Measurements from ENCODE around the gene MGAT4B. TPM values are rescaled to one million over a fixed set of nuclear protein-coding genes. Genes with fewer than 3 reads are reported as not detected.

MGAT4B gene
- total RNA-seq, 3 donors from 2014 or later (not counting 1 experiment from before 2014, with no cell fraction given): 143 to 159 (median 144) TPM

DNA sequence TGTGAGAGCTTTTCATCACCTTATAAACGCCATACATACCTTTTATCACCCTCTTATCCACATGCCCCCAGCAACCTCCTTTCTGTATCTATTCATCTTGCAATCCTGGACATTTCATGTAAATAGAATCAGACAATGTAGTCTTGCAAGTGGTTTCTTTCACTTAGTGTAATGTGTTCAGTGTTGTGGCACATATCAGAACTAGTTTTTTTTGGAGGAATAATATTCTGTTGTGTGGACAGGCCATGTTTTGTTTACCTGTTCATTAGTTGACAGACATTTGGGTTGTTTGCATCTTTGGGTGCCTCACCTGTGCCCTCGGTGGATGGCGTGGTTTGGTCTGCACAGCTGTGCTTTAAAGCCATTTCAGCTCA, 15.4 kb upstream of the MGAT4B start:
- Histone ChIP-seq H3K4me3 (ENCODE audit: low read length) (peak overlapping the region; percentile 96), H3K9me3 (ENCODE audit: control insufficient read depth, insufficient read depth, low read length) (no peaks in the 10 kb centered on the region), H3K4me1 (ENCODE audit: control insufficient read depth, insufficient read depth, low read length) (peaks cover 58% of the 10 kb centered on the region), H3K36me3 (ENCODE audit: control insufficient read depth, insufficient read depth, low read length) (peaks cover 36% of the 10 kb centered on the region), H3K27me3 (ENCODE audit: control insufficient read depth, insufficient read depth, low read length) (no peaks in the 10 kb centered on the region), H3K27ac (ENCODE audit: low read length) (peak overlapping the region; percentile 100)
- DNase-seq (no peak), ATAC-seq (no peak)
- peaks cover 43 to 67% of the 10 kb centered on the region in 2 donors for H3K4me1 Mint-ChIP-seq
- H3K36me3 Mint-ChIP-seq: peaks cover 7% of the 10 kb centered on the region
- peak overlapping the region; percentile 97 to 98 for H3K27ac Mint-ChIP-seq
- peak overlapping the region; percentile 96 for H3K4me3 Mint-ChIP-seq
- H3K27me3 Mint-ChIP-seq (ENCODE audit: low read depth in 2 of 2): no peaks in the 10 kb centered on the region
- TF ChIP-seq, protein P1, sequence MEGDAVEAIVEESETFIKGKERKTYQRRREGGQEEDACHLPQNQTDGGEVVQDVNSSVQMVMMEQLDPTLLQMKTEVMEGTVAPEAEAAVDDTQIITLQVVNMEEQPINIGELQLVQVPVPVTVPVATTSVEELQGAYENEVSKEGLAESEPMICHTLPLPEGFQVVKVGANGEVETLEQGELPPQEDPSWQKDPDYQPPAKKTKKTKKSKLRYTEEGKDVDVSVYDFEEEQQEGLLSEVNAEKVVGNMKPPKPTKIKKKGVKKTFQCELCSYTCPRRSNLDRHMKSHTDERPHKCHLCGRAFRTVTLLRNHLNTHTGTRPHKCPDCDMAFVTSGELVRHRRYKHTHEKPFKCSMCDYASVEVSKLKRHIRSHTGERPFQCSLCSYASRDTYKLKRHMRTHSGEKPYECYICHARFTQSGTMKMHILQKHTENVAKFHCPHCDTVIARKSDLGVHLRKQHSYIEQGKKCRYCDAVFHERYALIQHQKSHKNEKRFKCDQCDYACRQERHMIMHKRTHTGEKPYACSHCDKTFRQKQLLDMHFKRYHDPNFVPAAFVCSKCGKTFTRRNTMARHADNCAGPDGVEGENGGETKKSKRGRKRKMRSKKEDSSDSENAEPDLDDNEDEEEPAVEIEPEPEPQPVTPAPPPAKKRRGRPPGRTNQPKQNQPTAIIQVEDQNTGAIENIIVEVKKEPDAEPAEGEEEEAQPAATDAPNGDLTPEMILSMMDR (IDR thresholded peaks at IDR 0.05): no peak
- 70% methylated on average over 3 of the region's 3 CpGs for WGBS (ENCODE audit: insufficient coverage)
- intact Hi-C loops (cut with micrococcal nuclease): no loop called here
- H3K9me3 Mint-ChIP-seq: no peaks in the 10 kb centered on the region

DNA sequence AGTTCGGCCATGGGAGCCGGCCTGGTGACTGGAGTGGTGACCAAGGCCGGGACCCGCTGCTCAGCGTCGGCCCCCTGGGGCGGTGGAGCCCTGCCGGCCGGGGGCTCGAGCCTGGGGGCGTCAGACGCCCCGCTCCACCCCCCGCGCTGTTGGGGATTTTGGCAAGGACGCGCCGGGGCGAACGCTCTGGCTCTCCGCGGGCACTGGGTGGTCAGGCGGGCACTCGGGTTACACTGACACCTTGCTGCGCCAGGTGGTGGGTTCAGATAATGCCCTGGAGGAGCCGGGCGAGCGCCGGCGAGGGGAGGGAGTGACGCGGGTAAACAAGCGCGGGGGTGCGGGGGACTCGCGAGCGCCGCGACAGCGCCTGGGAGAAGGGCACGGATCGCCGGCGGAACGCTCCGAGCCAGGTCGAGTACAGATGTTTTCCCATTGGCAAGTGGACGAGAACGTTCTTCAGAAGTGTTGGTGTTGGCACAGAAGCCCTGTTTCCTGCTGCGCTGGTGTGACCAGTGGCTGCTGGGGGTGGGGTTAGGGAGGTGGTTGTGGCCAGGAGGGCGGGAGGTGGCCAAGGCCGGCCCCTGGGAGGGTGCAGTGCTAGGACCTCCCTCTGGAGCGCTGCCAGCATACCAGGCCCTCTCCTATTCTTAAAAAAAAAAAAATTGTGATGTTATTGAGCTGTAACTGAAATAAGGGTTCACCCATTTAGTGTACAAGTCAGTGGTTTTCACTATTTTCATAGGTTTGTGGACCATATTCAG, 14.8 kb upstream of the MGAT4B start:
- H3K9me3 Mint-ChIP-seq: no peaks in the 10 kb centered on the region
- H3K4me1 Mint-ChIP-seq: peaks cover 38 to 63% of the 10 kb centered on the region in 2 donors
- peak overlapping the region; percentile 96 for H3K4me3 Mint-ChIP-seq
- H3K27ac Mint-ChIP-seq: peak overlapping the region; percentile 97 to 98
- H3K9me3 ChIP-seq (ENCODE audit: control insufficient read depth, insufficient read depth, low read length): no peaks in the 10 kb centered on the region
- peak overlapping the region; percentile 96 for H3K4me3 ChIP-seq (ENCODE audit: low read length)
- H3K36me3 ChIP-seq (ENCODE audit: control insufficient read depth, insufficient read depth, low read length): peaks cover 32% of the 10 kb centered on the region
- under 1% methylated on average over 51 of the region's 54 CpGs for WGBS (ENCODE audit: insufficient coverage)
- peak; percentile 91 to 94 for DNase-seq
- peaks cover 7% of the 10 kb centered on the region for H3K36me3 Mint-ChIP-seq
- TF ChIP-seq, protein P1 (IDR thresholded peaks at IDR 0.05): no peak
- H3K27me3 Mint-ChIP-seq (ENCODE audit: low read depth in 2 of 2): no peaks in the 10 kb centered on the region
- peak; percentile 55 to 82 (median 66) for ATAC-seq
- H3K27ac ChIP-seq (ENCODE audit: low read length): peak overlapping the region; percentile 100
- peaks cover 61% of the 10 kb centered on the region for H3K4me1 ChIP-seq (ENCODE audit: control insufficient read depth, insufficient read depth, low read length)
- no peaks in the 10 kb centered on the region for H3K27me3 ChIP-seq (ENCODE audit: control insufficient read depth, insufficient read depth, low read length)
- intact Hi-C loops (cut with micrococcal nuclease): loop anchor here (1.0 to 2.0 kb wide), 2 partner anchors 15 kb away; partner anchors contain the start of gene MGAT4B

DNA sequence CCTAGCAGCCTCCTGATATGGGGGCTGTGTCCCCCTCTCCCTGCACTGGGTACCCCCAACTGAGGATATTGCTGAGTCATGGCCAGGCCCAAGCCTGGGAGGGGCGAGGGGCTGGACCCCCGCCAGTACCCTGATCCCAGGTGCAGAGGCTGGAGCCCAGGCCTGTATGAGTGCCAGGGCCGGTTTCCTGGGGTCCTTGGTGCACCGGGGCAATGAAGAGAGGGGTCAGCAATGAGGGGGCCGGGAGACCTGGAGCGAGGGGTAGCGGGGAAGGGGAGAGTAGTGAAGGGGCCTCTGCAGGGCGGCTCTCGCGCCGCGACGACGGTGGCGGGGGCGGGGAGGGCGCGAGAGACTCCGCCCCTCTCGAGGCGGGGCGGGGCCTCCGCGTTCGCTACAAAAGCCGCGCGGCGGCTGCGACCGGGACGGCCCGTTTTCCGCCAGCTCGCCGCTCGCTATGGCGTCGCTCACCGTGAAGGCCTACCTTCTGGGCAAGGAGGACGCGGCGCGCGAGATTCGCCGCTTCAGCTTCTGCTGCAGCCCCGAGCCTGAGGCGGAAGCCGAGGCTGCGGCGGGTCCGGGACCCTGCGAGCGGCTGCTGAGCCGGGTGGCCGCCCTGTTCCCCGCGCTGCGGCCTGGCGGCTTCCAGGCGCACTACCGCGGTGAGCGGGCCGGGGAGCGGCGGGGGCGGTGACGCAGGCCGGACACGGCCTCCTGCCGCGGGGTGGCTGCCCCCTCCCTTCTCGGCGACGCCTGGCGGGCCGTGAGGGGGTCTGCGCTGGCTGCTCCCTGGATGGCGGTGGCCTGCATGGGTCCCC, 14.0 kb upstream of the MGAT4B start, which contains the start of gene SQSTM1:
TSS of gene SQSTM1 (plus strand) at position 423 of the 815 bp plus-strand sequence. CDS start at position 455, 32 bp downstream.
- DNase-seq: peak; percentile 90 to 92
- H3K9me3 Mint-ChIP-seq: no peaks in the 10 kb centered on the region
- no peaks in the 10 kb centered on the region for H3K9me3 ChIP-seq (ENCODE audit: control insufficient read depth, insufficient read depth, low read length)
- under 1% methylated on average over 81 of the region's 81 CpGs for WGBS (ENCODE audit: insufficient coverage)
- H3K27ac ChIP-seq (ENCODE audit: low read length): peak within 1 kb of the TSS; percentile 100
- peaks cover 38 to 62% of the 10 kb centered on the region in 2 donors for H3K4me1 Mint-ChIP-seq
- H3K4me3 ChIP-seq (ENCODE audit: low read length): peak within 1 kb of the TSS; percentile 96
- intact Hi-C loops (cut with micrococcal nuclease): loop anchor here (1.0 to 2.0 kb wide), 3 partner anchors 9 to 16 kb away; partner anchors contain the start of gene MGAT4B
- peak; percentile 47 to 68 (median 50) for ATAC-seq
- H3K27me3 ChIP-seq (ENCODE audit: control insufficient read depth, insufficient read depth, low read length): no peaks in the 10 kb centered on the region
- peaks cover 64% of the 10 kb centered on the region for H3K4me1 ChIP-seq (ENCODE audit: control insufficient read depth, insufficient read depth, low read length)
- peaks cover 7% of the 10 kb centered on the region for H3K36me3 Mint-ChIP-seq
- peaks cover 0 to 2% of the 10 kb centered on the region in 2 donors for H3K27me3 Mint-ChIP-seq (ENCODE audit: low read depth in 2 of 2)
- peak within 1 kb of the TSS; percentile 96 for H3K4me3 Mint-ChIP-seq
- H3K36me3 ChIP-seq (ENCODE audit: control insufficient read depth, insufficient read depth, low read length): peaks cover 26% of the 10 kb centered on the region
- TF ChIP-seq, protein P1 (IDR thresholded peaks at IDR 0.05): no peak
- peak within 1 kb of the TSS; percentile 97 to 98 for H3K27ac Mint-ChIP-seq

All from natural killer cell (primary cell).